Measurements from ENCODE around the gene SKI.
A peak's percentile ranks its signal among the peaks of the same experiment; 100 is the strongest.

Gene SKI

GRCh38 chr1:2196901-2197638 is 31.0 kb upstream of the SKI start:
- Histone ChIP-seq H3K36me3 (ENCODE audit: control insufficient read depth, insufficient read depth, low read length) (no peaks in the 10 kb centered on the region), H3K27me3 (ENCODE audit: control insufficient read depth, insufficient read depth, low read length) (no peaks in the 10 kb centered on the region), H3K4me3 (ENCODE audit: low read length) (no peak overlapping the region)

GRCh38 chr1:2197707-2198165 is 30.4 kb upstream of the SKI start:
- Histone ChIP-seq H3K9ac (ENCODE audit: low read length) (no peak overlapping the region), H3K27me3 (ENCODE audit: control insufficient read depth, insufficient read depth, low read length) (no peaks in the 10 kb centered on the region), H3K9me3 (ENCODE audit: control insufficient read depth, low read length) (no peaks in the 10 kb centered on the region), H3K4me1 (ENCODE audit: control insufficient read depth, insufficient read depth, low read length) (peaks cover 48% of the 10 kb centered on the region), H3K4me3 (ENCODE audit: low read length) (no peak overlapping the region), H3K36me3 (ENCODE audit: control insufficient read depth, insufficient read depth, low read length) (no peaks in the 10 kb centered on the region)

More at GRCh38 chr1:2196901-2197638, 31.0 kb upstream of the SKI start:
- no peaks in the 10 kb centered on the region for H3K9me3 ChIP-seq (ENCODE audit: control insufficient read depth, low read length)
- no peak overlapping the region for H3K9ac ChIP-seq (ENCODE audit: low read length)
- H3K4me1 ChIP-seq (ENCODE audit: control insufficient read depth, insufficient read depth, low read length), result peaks cover 52% of the 10 kb centered on the region

- Histone ChIP-seq H3K36me3 (ENCODE audit: control insufficient read depth, insufficient read depth, low read length) (no peaks in the 10 kb centered on the region), H3K9ac (ENCODE audit: low read length) (peak overlapping the region; percentile 43), H3K27me3 (ENCODE audit: control insufficient read depth, insufficient read depth, low read length) (no peaks in the 10 kb centered on the region), H3K4me3 (ENCODE audit: low read length) (no peak overlapping the region), H3K4me1 (ENCODE audit: control insufficient read depth, insufficient read depth, low read length) (peaks cover 41% of the 10 kb centered on the region), H3K9me3 (ENCODE audit: control insufficient read depth, low read length) (no peaks in the 10 kb centered on the region)
These were observed 29.5 kb upstream of the SKI start for GRCh38 chr1:2198571-2198970.

GRCh38 chr1:2199042-2199810 is 28.9 kb upstream of the SKI start:
- Histone ChIP-seq H3K4me1 (ENCODE audit: control insufficient read depth, insufficient read depth, low read length) (peaks cover 44% of the 10 kb centered on the region), H3K9ac (ENCODE audit: low read length) (peak overlapping the region; percentile 63)

GRCh38 chr1:2200308-2200943 is 27.7 kb upstream of the SKI start:
- Histone ChIP-seq H3K27me3 (ENCODE audit: control insufficient read depth, insufficient read depth, low read length) (no peaks in the 10 kb centered on the region), H3K9me3 (ENCODE audit: control insufficient read depth, low read length) (no peaks in the 10 kb centered on the region), H3K36me3 (ENCODE audit: control insufficient read depth, insufficient read depth, low read length) (no peaks in the 10 kb centered on the region), H3K9ac (ENCODE audit: low read length) (no peak overlapping the region), H3K4me3 (ENCODE audit: low read length) (no peak overlapping the region), H3K4me1 (ENCODE audit: control insufficient read depth, insufficient read depth, low read length) (peaks cover 43% of the 10 kb centered on the region)

More at GRCh38 chr1:2199042-2199810, 28.9 kb upstream of the SKI start:
- H3K4me3 ChIP-seq (ENCODE audit: low read length), result peak overlapping the region; percentile 45
- H3K27me3 ChIP-seq (ENCODE audit: control insufficient read depth, insufficient read depth, low read length), result no peaks in the 10 kb centered on the region
- H3K36me3 ChIP-seq (ENCODE audit: control insufficient read depth, insufficient read depth, low read length), result no peaks in the 10 kb centered on the region
- H3K9me3 ChIP-seq (ENCODE audit: control insufficient read depth, low read length), result no peaks in the 10 kb centered on the region

- no peak overlapping the region for H3K4me3 ChIP-seq (ENCODE audit: low read length)
- H3K4me1 ChIP-seq (ENCODE audit: control insufficient read depth, insufficient read depth, low read length), result peaks cover 43% of the 10 kb centered on the region
- H3K27me3 ChIP-seq (ENCODE audit: control insufficient read depth, insufficient read depth, low read length), result no peaks in the 10 kb centered on the region
- no peaks in the 10 kb centered on the region for H3K36me3 ChIP-seq (ENCODE audit: control insufficient read depth, insufficient read depth, low read length)
- H3K9ac ChIP-seq (ENCODE audit: low read length), result no peak overlapping the region
- no peaks in the 10 kb centered on the region for H3K9me3 ChIP-seq (ENCODE audit: control insufficient read depth, low read length)
These were observed 27.1 kb upstream of the SKI start for GRCh38 chr1:2201062-2201461.

- Histone ChIP-seq H3K9ac (ENCODE audit: low read length) (no peak overlapping the region), H3K9me3 (ENCODE audit: control insufficient read depth, low read length) (no peaks in the 10 kb centered on the region), H3K36me3 (ENCODE audit: control insufficient read depth, insufficient read depth, low read length) (no peaks in the 10 kb centered on the region), H3K4me3 (ENCODE audit: low read length) (no peak overlapping the region), H3K27me3 (ENCODE audit: control insufficient read depth, insufficient read depth, low read length) (no peaks in the 10 kb centered on the region), H3K4me1 (ENCODE audit: control insufficient read depth, insufficient read depth, low read length) (peaks cover 43% of the 10 kb centered on the region)
These were observed 26.0 kb upstream of the SKI start for GRCh38 chr1:2202008-2202575.

GRCh38 chr1:2202843-2203601 is 25.1 kb upstream of the SKI start:
- peaks cover 51% of the 10 kb centered on the region for H3K4me1 ChIP-seq (ENCODE audit: control insufficient read depth, insufficient read depth, low read length)
- no peak overlapping the region for H3K4me3 ChIP-seq (ENCODE audit: low read length)
- H3K9me3 ChIP-seq (ENCODE audit: control insufficient read depth, low read length), result no peaks in the 10 kb centered on the region
- no peaks in the 10 kb centered on the region for H3K27me3 ChIP-seq (ENCODE audit: control insufficient read depth, insufficient read depth, low read length)
- no peak overlapping the region for H3K9ac ChIP-seq (ENCODE audit: low read length)
- H3K36me3 ChIP-seq (ENCODE audit: control insufficient read depth, insufficient read depth, low read length), result no peaks in the 10 kb centered on the region

- Histone ChIP-seq H3K4me1 (ENCODE audit: control insufficient read depth, insufficient read depth, low read length) (peaks cover 51% of the 10 kb centered on the region), H3K4me3 (ENCODE audit: low read length) (peak overlapping the region; percentile 25), H3K9me3 (ENCODE audit: control insufficient read depth, low read length) (no peaks in the 10 kb centered on the region), H3K27me3 (ENCODE audit: control insufficient read depth, insufficient read depth, low read length) (no peaks in the 10 kb centered on the region), H3K36me3 (ENCODE audit: control insufficient read depth, insufficient read depth, low read length) (no peaks in the 10 kb centered on the region), H3K9ac (ENCODE audit: low read length) (peak overlapping the region; percentile 55)
These were observed 24.3 kb upstream of the SKI start for GRCh38 chr1:2203671-2204414.

GRCh38 chr1:2204415-2205190 is 23.5 kb upstream of the SKI start:
- Histone ChIP-seq H3K9me3 (ENCODE audit: control insufficient read depth, low read length) (no peaks in the 10 kb centered on the region), H3K4me3 (ENCODE audit: low read length) (peak overlapping the region; percentile 25), H3K27me3 (ENCODE audit: control insufficient read depth, insufficient read depth, low read length) (no peaks in the 10 kb centered on the region), H3K4me1 (ENCODE audit: control insufficient read depth, insufficient read depth, low read length) (peaks cover 44% of the 10 kb centered on the region), H3K9ac (ENCODE audit: low read length) (peak overlapping the region; percentile 55), H3K36me3 (ENCODE audit: control insufficient read depth, insufficient read depth, low read length) (no peaks in the 10 kb centered on the region)
